Transverse colon (tissue), 4 donors: Measurements from ENCODE around the gene PTP4A2. TPM values are rescaled to one million over a fixed set of nuclear protein-coding genes. Genes with fewer than 3 reads are reported as not detected.

ENCODE experiments used
- DNase-seq: peaks from one replicate; pipeline ENCODE4 v3.0.0-alpha.2; 2019
- H3K27ac ChIP-seq, 4 donors: fragments of 200-600 bp; sonication (generic); 2 replicates each; pipeline ENCODE4 v1.5.1; 2016 to 2018; ENCODE audit warnings: inconsistent platforms in 4 of 4
- H3K27me3 ChIP-seq: fragments of 200-600 bp; sonication (generic); 2 replicates; pipeline ENCODE4 v1.5.1; 2017; ENCODE audit warnings: inconsistent platforms
- H3K36me3 ChIP-seq, 4 donors: fragments of 200-600 bp; sonication (generic); 2 replicates each; pipeline ENCODE4 v1.5.1; 2017 to 2019; ENCODE audit warnings: inconsistent platforms in 4 of 4
- H3K4me1 ChIP-seq, 4 donors: fragments of 200-600 bp; sonication (generic); 2 replicates each; pipeline ENCODE4 v1.5.1; 2017 to 2020; ENCODE audit warnings: inconsistent platforms in 4 of 4
- H3K4me3 ChIP-seq, 4 donors: fragments of 200-600 bp; sonication (generic); 1 replicate in 1 of 4; 2 replicates in 3 of 4; pipeline versions ENCODE4 v1.5.1 to v1.6.1; 2017 to 2019; ENCODE audit warnings: inconsistent platforms in 4 of 4
- H3K9me3 ChIP-seq, 2 donors: fragments of 200-600 bp; sonication (generic); 2 replicates each; pipeline ENCODE4 v1.5.1; 2017 to 2019; ENCODE audit warnings: inconsistent platforms in 2 of 2
- EP300 ChIP-seq: sonication (generic); formaldehyde crosslinking; IDR thresholded peaks from one replicate; pipeline ENCODE4 v1.6.1; 2017; ENCODE audit warnings: antibody characterized with exemption, low read depth
- POLR2A ChIP-seq: fragments of 450-650 bp; IDR thresholded peaks from one replicate; pipeline ENCODE4 v1.6.1; 2016; ENCODE audit warnings: antibody characterized with exemption, mild to moderate bottlenecking, moderate library complexity
- POLR2AphosphoS5 ChIP-seq, 3 donors: sonication (generic); formaldehyde crosslinking; IDR thresholded peaks; one replicate each; pipeline ENCODE4 v1.6.1; 2016; ENCODE audit warnings: antibody characterized with exemption in 3 of 3
- WGBS, 2 donors: methylation state at CpG; one replicate each; pipeline ENCODE4 v1.1.5; 2018; ENCODE audit warnings: low coverage in 1 of 2; 5-methylcytosine and 5-hydroxymethylcytosine counted together
- in situ Hi-C, 4 donors: fragments of 200-750 bp; cut with MboI; loops; one replicate each; pipeline versions ENCODE4 v1.15.0 to v1.15.1; 2017; ENCODE audit warnings: low sequenced_read_pairs in 3 of 4, low pct_ligation_motif_present in 1 of 4, low pct_unique_long_range_greater_than_20kb in 1 of 4
- intact Hi-C: fragments of 100-400 bp; cut with DNase I; formaldehyde crosslinking; loops from one replicate; pipeline ENCODE4 v1.15.1; 2023; ENCODE audit warnings: low total_unique reads
- total RNA-seq, 4 donors: library from RNA; depleted of rRNA; stranded (reverse); fragments of >200 nt; gene quantifications; one replicate each; pipeline ENCODE4 v1.1.0, GENCODE V29; 2016
- TF ChIP-seq, protein P1 (sequence below), 5 experiments: fragments of 200-600 bp in 3 of 5; fragments of 450-650 bp in 2 of 5; sonication (generic) in 3 of 5; IDR thresholded peaks; 1 replicate in 2 of 5; 2 replicates in 3 of 5; pipeline ENCODE4 v1.5.1; 2016 to 2017; ENCODE audit warnings: antibody characterized with exemption in 5 of 5, inconsistent platforms in 3 of 5, mild to moderate bottlenecking in 2 of 5, moderate library complexity in 1 of 5

PTP4A2 gene
- total RNA-seq, 4 donors from 2014 or later = 58.9 to 251 (median 195) TPM

DNA sequence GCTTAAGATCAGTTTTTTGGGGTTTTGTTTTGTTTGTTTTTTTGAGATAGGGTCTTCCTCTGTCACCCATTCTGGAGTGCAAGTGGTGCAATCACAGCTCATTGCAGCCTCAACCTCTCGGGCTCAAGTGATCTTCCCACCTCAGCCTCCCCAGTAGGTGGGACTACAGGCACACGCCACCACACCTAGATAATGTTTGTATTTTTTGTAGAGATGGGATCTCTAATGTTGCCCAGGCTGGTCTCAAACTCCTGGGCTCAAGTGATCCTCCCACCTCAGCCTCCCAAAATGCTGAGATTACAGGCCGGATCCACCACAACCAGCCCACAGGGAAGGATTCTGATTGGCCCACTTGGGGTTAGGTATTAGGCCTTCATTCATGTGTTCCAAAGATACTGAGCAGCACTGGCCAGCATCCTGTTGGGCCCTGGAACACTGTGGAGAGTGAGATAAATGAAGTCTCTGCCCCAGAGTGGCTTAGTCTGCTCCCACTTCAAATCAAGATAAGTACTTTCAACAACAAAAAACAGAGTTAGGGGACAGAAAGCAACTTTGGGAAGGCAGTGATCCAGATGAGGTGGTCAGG, 54.7 kb downstream of the PTP4A2 start:
- TF ChIP-seq, protein P1, sequence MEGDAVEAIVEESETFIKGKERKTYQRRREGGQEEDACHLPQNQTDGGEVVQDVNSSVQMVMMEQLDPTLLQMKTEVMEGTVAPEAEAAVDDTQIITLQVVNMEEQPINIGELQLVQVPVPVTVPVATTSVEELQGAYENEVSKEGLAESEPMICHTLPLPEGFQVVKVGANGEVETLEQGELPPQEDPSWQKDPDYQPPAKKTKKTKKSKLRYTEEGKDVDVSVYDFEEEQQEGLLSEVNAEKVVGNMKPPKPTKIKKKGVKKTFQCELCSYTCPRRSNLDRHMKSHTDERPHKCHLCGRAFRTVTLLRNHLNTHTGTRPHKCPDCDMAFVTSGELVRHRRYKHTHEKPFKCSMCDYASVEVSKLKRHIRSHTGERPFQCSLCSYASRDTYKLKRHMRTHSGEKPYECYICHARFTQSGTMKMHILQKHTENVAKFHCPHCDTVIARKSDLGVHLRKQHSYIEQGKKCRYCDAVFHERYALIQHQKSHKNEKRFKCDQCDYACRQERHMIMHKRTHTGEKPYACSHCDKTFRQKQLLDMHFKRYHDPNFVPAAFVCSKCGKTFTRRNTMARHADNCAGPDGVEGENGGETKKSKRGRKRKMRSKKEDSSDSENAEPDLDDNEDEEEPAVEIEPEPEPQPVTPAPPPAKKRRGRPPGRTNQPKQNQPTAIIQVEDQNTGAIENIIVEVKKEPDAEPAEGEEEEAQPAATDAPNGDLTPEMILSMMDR (IDR thresholded peaks at IDR 0.05) = no peak
- TF ChIP-seq POLR2AphosphoS5 (IDR thresholded peaks at IDR 0.05) (no peak), POLR2A (no peak), EP300 (no peak)
- intact Hi-C loops (no loop called here), in situ Hi-C loops (no loop called here)
- Histone ChIP-seq H3K27ac (no peak overlapping the region), H3K36me3 (no peaks in the 10 kb centered on the region), H3K4me3 (no peak overlapping the region), H3K9me3 (no peaks in the 10 kb centered on the region), H3K27me3 (no peaks in the 10 kb centered on the region), H3K4me1 (no peaks in the 10 kb centered on the region)
- 96% methylated on average over 3 of the region's 3 CpGs; no CpG with 5 or more reads in 1 of the 2 donors for WGBS, 2 donors
- DNase-seq = no peak

DNA sequence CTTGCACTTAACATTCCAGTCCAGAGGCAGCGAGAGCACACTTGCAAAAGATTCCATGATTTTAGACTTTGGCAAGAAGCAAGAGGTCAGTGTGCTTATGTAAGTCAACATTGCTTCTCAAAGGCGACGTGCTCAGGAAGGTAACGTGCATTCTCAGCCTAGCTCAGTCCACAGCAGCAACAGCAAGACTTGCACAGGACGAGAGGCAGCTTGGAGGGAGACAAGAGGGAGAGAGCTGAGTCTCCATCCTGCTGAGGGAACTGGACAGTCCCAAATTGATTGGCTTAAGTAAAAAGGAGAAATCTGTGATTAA, 56.5 kb downstream of the PTP4A2 start:
- TF ChIP-seq, protein P1 (IDR thresholded peaks at IDR 0.05) = no peak
- TF ChIP-seq EP300 = no peak
- no peak for TF ChIP-seq POLR2A
- no peak for TF ChIP-seq POLR2AphosphoS5 (IDR thresholded peaks at IDR 0.05)
- intact Hi-C loops (no loop called here), in situ Hi-C loops (no loop called here)
- Histone ChIP-seq H3K27ac (no peak overlapping the region), H3K36me3 (no peaks in the 10 kb centered on the region), H3K4me1 (no peaks in the 10 kb centered on the region), H3K4me3 (no peak overlapping the region), H3K27me3 (no peaks in the 10 kb centered on the region), H3K9me3 (no peaks in the 10 kb centered on the region)
- no peak for DNase-seq
- WGBS, 2 donors = 46 to 62% methylated on average over 4 to 5 of the region's 5 CpGs

GRCh38 chr1:31880957-31881687, 57.0 kb downstream of the PTP4A2 start:
- Histone ChIP-seq H3K27me3 (no peaks in the 10 kb centered on the region), H3K27ac (no peak overlapping the region), H3K9me3 (no peaks in the 10 kb centered on the region), H3K4me3 (no peak overlapping the region), H3K4me1 (no peaks in the 10 kb centered on the region), H3K36me3 (no peaks in the 10 kb centered on the region)
- DNase-seq = no peak
- in situ Hi-C loops (no loop called here), intact Hi-C loops (no loop called here)
- TF ChIP-seq POLR2A = no peak
- no peak for TF ChIP-seq EP300
- TF ChIP-seq POLR2AphosphoS5 (IDR thresholded peaks at IDR 0.05) = no peak
- TF ChIP-seq, protein P1 (IDR thresholded peaks at IDR 0.05) = no peak
- 57 to 60% methylated on average over 5 to 8 of the region's 8 CpGs for WGBS, 2 donors

DNA sequence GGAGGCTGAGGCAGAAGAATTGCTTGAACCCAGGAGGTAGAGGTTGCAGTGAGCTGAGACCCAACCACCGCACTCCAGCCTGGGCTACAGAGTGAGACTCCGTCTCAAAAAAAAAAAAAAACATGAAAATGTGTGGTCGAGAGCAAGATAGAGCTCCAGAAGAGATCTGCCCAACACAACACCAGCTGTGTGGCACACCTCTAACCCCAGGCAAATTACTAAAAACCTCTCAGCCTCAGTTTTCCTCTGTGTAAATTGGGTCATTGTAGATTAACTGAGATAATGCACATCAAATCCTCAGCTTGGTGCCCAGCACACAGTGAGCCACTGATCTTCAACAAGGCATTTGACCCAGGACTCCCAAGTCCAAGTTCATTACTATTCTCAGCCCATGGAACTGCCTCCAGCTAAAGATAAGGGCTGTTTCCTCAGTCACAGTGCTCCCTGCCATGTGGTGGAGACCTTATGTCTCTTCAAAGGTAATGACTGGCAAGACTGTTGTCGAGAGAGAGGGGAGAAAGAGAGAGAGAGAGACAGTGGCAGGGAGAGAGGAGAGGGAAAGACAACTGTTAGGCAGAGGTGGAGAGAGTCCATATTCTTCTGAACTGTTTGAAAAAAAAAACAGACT, 58.1 kb downstream of the PTP4A2 start:
- 60 to 69% methylated on average over 4 of the region's 4 CpGs for WGBS, 2 donors
- Histone ChIP-seq H3K27me3 (no peaks in the 10 kb centered on the region), H3K9me3 (no peaks in the 10 kb centered on the region), H3K4me3 (no peak overlapping the region), H3K4me1 (no peaks in the 10 kb centered on the region), H3K27ac (no peak overlapping the region), H3K36me3 (no peaks in the 10 kb centered on the region)
- intact Hi-C loops = no loop called here
- DNase-seq = no peak
- in situ Hi-C loops = no loop called here
- TF ChIP-seq POLR2AphosphoS5 (IDR thresholded peaks at IDR 0.05) = no peak
- TF ChIP-seq, protein P1 (IDR thresholded peaks at IDR 0.05) = no peak
- TF ChIP-seq EP300 = no peak
- no peak for TF ChIP-seq POLR2A
